ENCODE data around the gene MAP2K2.

MAP2K2 gene

GRCh38 chr19:4154571-4155312 is 30.8 kb upstream of the MAP2K2 start:
- Histone ChIP-seq H3K4me3 (ENCODE audit: low read depth, low read length) (no peak overlapping the region), H3K4me1 (ENCODE audit: control insufficient read depth, insufficient read depth, low read length) (no peaks in the 10 kb centered on the region), H3K9me3 (ENCODE audit: control insufficient read depth, insufficient read depth, low read depth, low read length) (no peaks in the 10 kb centered on the region), H3K36me3 (ENCODE audit: control insufficient read depth in 2 of 2, insufficient read depth in 1 of 2, low read length in 2 of 2) (no peaks in the 10 kb centered on the region), H3K27ac (ENCODE audit: extremely low read depth, low read depth, low read length) (no peak overlapping the region)
- POLR2A ChIA-PET: interaction anchor here (0.6 kb wide), 1 partner anchor 1894 kb away, joined by 3 read pairs; no protein-coding TSS in a partner anchor
- TF ChIP-seq ZNF623 (tag by site-specific recombination; IDR thresholded peaks at IDR 0.05): no peak
- no peak for TF ChIP-seq SALL2 (tag by site-specific recombination; IDR thresholded peaks at IDR 0.05; ENCODE audit: borderline replicate concordance)
- TF ChIP-seq ZBTB48 (tag by site-specific recombination; IDR thresholded peaks at IDR 0.05): no peak
- no peak for TF ChIP-seq ZNF677 (tag by site-specific recombination; IDR thresholded peaks at IDR 0.05)
- no peak for TF ChIP-seq MYNN (tag by site-specific recombination; IDR thresholded peaks at IDR 0.05; ENCODE audit: borderline replicate concordance)
- CTCF ChIA-PET: interaction anchor here (1.0 to 1.2 kb wide), 4 partner anchors 13 to 34 kb away, joined by 3 to 5 read pairs (median 4); no protein-coding TSS in a partner anchor

- Histone ChIP-seq H3K4me1 (ENCODE audit: control insufficient read depth, insufficient read depth, low read length) (no peaks in the 10 kb centered on the region), H3K9me3 (ENCODE audit: control insufficient read depth, insufficient read depth, low read depth, low read length) (no peaks in the 10 kb centered on the region), H3K4me3 (ENCODE audit: low read depth, low read length) (no peak overlapping the region), H3K27ac (ENCODE audit: extremely low read depth, low read depth, low read length) (no peak overlapping the region), H3K36me3 (ENCODE audit: control insufficient read depth in 2 of 2, insufficient read depth in 1 of 2, low read length in 2 of 2) (no peaks in the 10 kb centered on the region)
- ChIA-PET POLR2A (interaction anchor here (0.6 kb wide), 1 partner anchor 855 kb away, joined by 4 read pairs; no protein-coding TSS in a partner anchor), CTCF (interaction anchor here (0.7 to 1.3 kb wide), 2 partner anchors 9 to 12 kb away, joined by 3 to 4 read pairs; no protein-coding TSS in a partner anchor)
- peak; percentile 84 for TF ChIP-seq ZNF121 (tag by site-specific recombination; IDR thresholded peaks at IDR 0.05)
- peak; percentile 41; the same call in 1 of the 2 replicates for TF ChIP-seq ZNF623 (tag by site-specific recombination; IDR thresholded peaks at IDR 0.05)
- no peak for TF ChIP-seq RBAK (tag by site-specific recombination; IDR thresholded peaks at IDR 0.05)
- no peak for TF ChIP-seq PRDM4 (tag by site-specific recombination; IDR thresholded peaks at IDR 0.05)
These were observed 28.5 kb upstream of the MAP2K2 start for GRCh38 chr19:4152241-4152998.

- no peaks in the 10 kb centered on the region for H3K36me3 ChIP-seq (ENCODE audit: control insufficient read depth in 2 of 2, insufficient read depth in 1 of 2, low read length in 2 of 2)
- CTCF ChIA-PET: interaction anchor here (1.4 kb wide), 1 partner anchor 12 kb away, joined by 6 read pairs; no protein-coding TSS in a partner anchor
- H3K4me1 ChIP-seq (ENCODE audit: control insufficient read depth, insufficient read depth, low read length): no peaks in the 10 kb centered on the region
- H3K9me3 ChIP-seq (ENCODE audit: control insufficient read depth, insufficient read depth, low read depth, low read length): no peaks in the 10 kb centered on the region
- TF ChIP-seq ZNF404 (tag by site-specific recombination; IDR thresholded peaks at IDR 0.05) (no peak), ZNF423 (tag by site-specific recombination; IDR thresholded peaks at IDR 0.05) (no peak), HOXD13 (CRISPR knock-in tag; IDR thresholded peaks at IDR 0.05; ENCODE audit: borderline replicate concordance) (no peak), ZNF324 (tag by site-specific recombination; IDR thresholded peaks at IDR 0.05) (no peak), ZNF623 (tag by site-specific recombination; IDR thresholded peaks at IDR 0.05) (peak; percentile 99)
- POLR2A ChIA-PET: no interaction called here
- H3K4me3 ChIP-seq (ENCODE audit: low read depth, low read length): no peak overlapping the region
- H3K27ac ChIP-seq (ENCODE audit: extremely low read depth, low read depth, low read length): no peak overlapping the region
These were observed 27.7 kb upstream of the MAP2K2 start for GRCh38 chr19:4151623-4152022.

Data from HEK293 (cell line).